ENCODE measurements around the gene BCAS1. TPM values are rescaled to one million over a fixed set of nuclear protein-coding genes. Genes with fewer than 3 reads are reported as not detected.
"Not testable (repeated sequence)": the region's sequence is repeated elsewhere in the genome, so short reads cannot be mapped to it uniquely, and the experiment has no call there.

The BCAS1 gene
- total RNA-seq, 1 experiment from 2014 or later: 3.1 TPM

- peaks cover 4% of the 10 kb centered on the region; the same call in 1 of the 2 replicates for H3K9me3 ChIP-seq (ENCODE audit: control insufficient read depth, insufficient read depth, low read depth, low read length)
- no peak for ATAC-seq
- no peak overlapping the region for H3K4me3 ChIP-seq (ENCODE audit: low read depth in 2 of 2, low read length in 2 of 2)
- H3K36me3 ChIP-seq (ENCODE audit: control insufficient read depth, insufficient read depth, low read length): no peaks in the 10 kb centered on the region
- H3K27ac ChIP-seq (ENCODE audit: low read length): no peak overlapping the region
- in situ Hi-C loops (cut with HindIII; ENCODE audit: low pct_unique_long_range_greater_than_20kb, low sequenced_read_pairs) (no loop called here), intact Hi-C loops (cut with micrococcal nuclease; ENCODE audit: unreplicated experiment) (no loop called here)
- no peak for TF ChIP-seq SIN3A (IDR thresholded peaks at IDR 0.05; ENCODE audit: borderline replicate concordance, insufficient read depth, low read depth, low read length)
- ChIA-PET POLR2A (no interaction called here), CTCF (no interaction called here)
- no TSS peak for BruUV-seq (replicated peaks)
- DNase-seq (ENCODE audit: low read depth, low spot score): no peak
- H3K27me3 ChIP-seq (ENCODE audit: control insufficient read depth, insufficient read depth, low read length): no peaks in the 10 kb centered on the region
- H3K4me1 ChIP-seq (ENCODE audit: control insufficient read depth, insufficient read depth, low read length): no peaks in the 10 kb centered on the region
Measured at GRCh38 chr20:53974785-53975555, 95.4 kb downstream of the BCAS1 start.

- H3K36me3 ChIP-seq (ENCODE audit: control insufficient read depth, insufficient read depth, low read length); BruUV-seq (replicated peaks); intact Hi-C loops (cut with micrococcal nuclease; ENCODE audit: unreplicated experiment); CTCF ChIA-PET; H3K27ac ChIP-seq (ENCODE audit: low read length); POLR2A ChIA-PET; ATAC-seq; DNase-seq (ENCODE audit: low read depth, low spot score); H3K4me3 ChIP-seq (ENCODE audit: low read depth in 2 of 2, low read length in 2 of 2); H3K27me3 ChIP-seq (ENCODE audit: control insufficient read depth, insufficient read depth, low read length); H3K9me3 ChIP-seq (ENCODE audit: control insufficient read depth, insufficient read depth, low read depth, low read length); in situ Hi-C loops (cut with HindIII; ENCODE audit: low pct_unique_long_range_greater_than_20kb, low sequenced_read_pairs); H3K4me1 ChIP-seq (ENCODE audit: control insufficient read depth, insufficient read depth, low read length): not testable (repeated sequence)
Measured at GRCh38 chr20:53973882-53974281, 96.5 kb downstream of the BCAS1 start.

- intact Hi-C loops (cut with micrococcal nuclease; ENCODE audit: unreplicated experiment): no loop called here
- ChIA-PET POLR2A (no interaction called here), CTCF (no interaction called here)
- DNase-seq (ENCODE audit: low read depth, low spot score) (no peak), ATAC-seq (no peak)
- BruUV-seq (replicated peaks): no TSS peak
- Histone ChIP-seq H3K4me3 (ENCODE audit: low read depth in 2 of 2, low read length in 2 of 2) (no peak overlapping the region), H3K4me1 (ENCODE audit: control insufficient read depth, insufficient read depth, low read length) (no peaks in the 10 kb centered on the region), H3K27me3 (ENCODE audit: control insufficient read depth, insufficient read depth, low read length) (no peaks in the 10 kb centered on the region), H3K9me3 (ENCODE audit: control insufficient read depth, insufficient read depth, low read depth, low read length) (no peaks in the 10 kb centered on the region), H3K27ac (ENCODE audit: low read length) (no peak overlapping the region), H3K36me3 (ENCODE audit: control insufficient read depth, insufficient read depth, low read length) (no peaks in the 10 kb centered on the region)
- TF ChIP-seq REST (IDR thresholded peaks at IDR 0.05; ENCODE audit: insufficient read depth in 1 of 2, low read depth in 2 of 2, low read length in 1 of 2): no peak
- no peak for TF ChIP-seq POLR2AphosphoS5 (IDR thresholded peaks at IDR 0.05; ENCODE audit: low read depth, low read length)
- no peak for TF ChIP-seq SIN3A (IDR thresholded peaks at IDR 0.05; ENCODE audit: borderline replicate concordance, insufficient read depth, low read depth, low read length)
- no peak for TF ChIP-seq TCF7L2 (IDR thresholded peaks at IDR 0.05; ENCODE audit: low read depth, low read length)
- TF ChIP-seq CTCF (IDR thresholded peaks at IDR 0.05): no peak
- in situ Hi-C loops (cut with HindIII; ENCODE audit: low pct_unique_long_range_greater_than_20kb, low sequenced_read_pairs): no loop called here
Measured at GRCh38 chr20:53972179-53972578, 98.2 kb downstream of the BCAS1 start.

Data from Panc1 (cell line).